Occipital lobe (tissue), 2 donors: ENCODE measurements around the gene RSRC2. TPM values are rescaled to one million over a fixed set of nuclear protein-coding genes. Genes with fewer than 3 reads are reported as not detected.
A peak's percentile ranks its signal among the peaks of the same experiment; 100 is the strongest.
"Not testable (repeated sequence)": the region's sequence is repeated elsewhere in the genome, so short reads cannot be mapped to it uniquely, and the experiment has no call there.

Source experiments
- DNase-seq: peaks from one replicate; lab custom pipeline; 2025; lab: John Stamatoyannopoulos, UW
- total RNA-seq: library from RNA; depleted of rRNA; stranded (reverse); fragments of >200 nt; gene quantifications from one replicate; pipeline ENCODE4 v1.2.3, GENCODE V29; 2014

The RSRC2 gene
- total RNA-seq, 1 donor from 2014 or later = 77.7 TPM

DNA sequence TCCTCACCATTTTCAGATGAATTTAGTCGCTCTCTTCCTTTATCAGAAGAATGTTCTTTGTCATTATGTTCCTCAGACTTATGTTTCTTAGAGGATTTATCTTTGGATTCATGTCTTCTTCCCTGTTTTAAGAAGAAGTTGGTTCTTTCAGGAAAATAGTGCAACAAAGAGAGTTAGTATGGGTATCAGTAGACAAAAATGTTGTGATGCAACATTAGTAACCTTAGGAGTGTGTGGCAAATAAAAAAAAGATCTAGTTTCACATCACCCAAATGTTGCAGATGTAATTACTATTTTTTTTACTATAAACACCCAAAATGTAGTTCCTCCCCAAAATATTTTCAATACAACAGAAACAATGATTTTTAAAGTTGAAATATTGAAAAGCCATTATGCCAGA is 7.8 kb downstream of the RSRC2 start:
- DNase-seq = no peak

- no peak for DNase-seq
Observed at GRCh38 chr12:122517877-122518276, 8.9 kb downstream of the RSRC2 start.

DNA sequence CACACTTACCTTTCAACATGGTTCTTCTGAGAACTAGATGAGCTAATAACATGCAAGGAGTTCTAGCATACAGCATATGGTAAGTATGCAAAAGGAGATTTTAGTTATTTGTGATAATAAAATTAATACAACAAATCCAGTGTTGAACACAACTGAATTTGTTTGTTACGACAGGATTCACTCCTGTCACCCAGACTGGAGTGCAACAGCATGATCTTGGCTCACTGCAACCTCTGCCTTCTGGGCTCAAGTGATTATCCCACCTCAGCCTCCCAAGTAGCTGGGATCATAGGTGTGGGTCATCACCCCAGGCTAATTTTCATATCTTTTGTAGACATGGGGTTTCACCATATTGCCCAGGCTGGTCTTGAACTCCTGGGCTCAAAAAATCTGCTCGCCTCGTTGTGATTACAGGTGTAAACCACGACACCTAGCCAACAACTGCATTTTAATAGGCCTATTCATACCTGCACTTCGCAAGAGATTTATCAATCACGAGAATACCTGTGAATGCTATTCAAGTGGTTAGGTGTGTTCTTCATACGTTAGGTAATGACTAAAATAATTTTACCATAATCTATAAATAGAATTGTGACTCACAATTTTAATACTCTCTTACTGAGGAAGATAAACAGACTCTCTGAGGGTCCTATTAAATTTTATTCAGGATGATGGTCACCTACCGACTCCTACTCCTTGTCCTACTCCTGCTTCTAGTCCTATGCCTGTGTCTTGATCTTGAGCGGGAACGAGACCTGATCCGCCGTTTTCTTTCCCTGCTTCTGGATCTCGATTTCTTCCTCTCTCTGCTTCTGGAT is 10.0 kb downstream of the RSRC2 start:
- no peak for DNase-seq

GRCh38 chr12:122515275-122515674 is 11.5 kb downstream of the RSRC2 start:
- no peak for DNase-seq

DNA sequence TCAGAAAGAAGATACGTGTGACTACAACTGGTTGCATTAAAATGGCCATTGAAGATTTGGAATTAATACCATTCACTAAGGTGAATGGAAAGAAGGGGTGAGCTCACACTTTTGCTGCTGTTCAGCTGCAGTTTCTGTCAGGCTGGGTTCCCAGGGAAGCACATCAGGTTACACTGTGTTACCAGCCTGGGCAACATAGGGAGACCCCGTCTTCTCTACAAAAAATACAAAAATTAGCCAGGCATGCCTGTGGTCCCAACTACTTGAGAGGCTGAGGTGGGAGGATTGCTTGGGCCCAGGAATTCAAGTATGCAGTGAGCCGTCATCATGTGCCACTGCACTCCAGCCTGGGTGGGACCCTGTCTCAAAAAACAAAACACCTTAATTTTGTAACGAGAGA is 13.1 kb downstream of the RSRC2 start:
- DNase-seq = no peak

- DNase-seq = not testable (repeated sequence)
Observed at GRCh38 chr12:122513028-122513427, 13.7 kb downstream of the RSRC2 start.

DNA sequence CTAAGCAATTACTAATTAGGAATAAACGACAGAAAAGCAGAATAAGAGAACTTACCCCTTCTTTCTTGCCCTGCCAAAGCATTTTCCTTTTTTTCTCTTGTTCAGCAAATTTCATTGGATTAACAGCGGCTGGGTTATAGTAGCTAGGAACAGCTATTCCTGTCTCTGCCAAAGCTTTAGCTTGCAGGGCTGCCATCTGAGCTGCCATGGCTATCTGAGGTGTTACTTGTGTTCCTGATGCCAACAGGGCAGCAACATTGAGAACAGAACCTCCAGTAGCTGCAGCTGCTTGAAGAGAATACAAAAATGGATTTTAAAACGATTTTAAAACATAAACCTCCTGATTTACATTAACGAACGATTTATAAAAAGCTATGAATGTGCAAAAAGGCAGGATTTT is 18.6 kb downstream of the RSRC2 start:
- no peak for DNase-seq

GRCh38 chr12:122506393-122506938 is 20.3 kb downstream of the RSRC2 start:
- DNase-seq = no peak

DNA sequence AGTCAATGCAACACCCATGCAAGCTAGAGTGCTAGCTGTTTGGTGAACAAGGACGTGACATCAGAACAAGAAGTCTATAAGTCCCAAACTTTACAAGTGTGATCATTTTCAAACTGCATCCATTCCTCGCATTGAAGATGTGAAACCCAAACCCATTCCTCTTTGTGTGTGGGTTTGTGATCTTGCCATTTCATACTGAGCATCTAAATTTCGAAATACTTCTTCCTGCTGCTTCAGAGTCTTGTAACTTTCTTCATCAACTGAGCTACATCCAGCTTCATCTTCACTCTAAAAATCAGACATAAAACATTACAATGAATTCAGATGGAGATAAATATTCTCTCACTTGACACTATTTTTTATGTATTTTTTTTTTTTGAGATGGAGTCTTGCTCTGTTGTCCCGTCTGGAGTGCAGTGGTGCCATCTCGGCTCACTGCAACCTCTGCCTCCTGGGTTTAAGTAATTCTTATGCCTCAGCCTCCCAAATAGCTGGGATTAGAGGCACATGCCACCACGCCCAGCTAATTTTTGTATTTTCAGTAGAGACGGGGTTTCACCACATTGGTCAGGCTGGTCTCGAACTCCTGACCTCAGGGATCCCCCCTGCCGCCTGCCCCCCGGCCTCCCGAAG is 21.2 kb downstream of the RSRC2 start:
- no peak for DNase-seq

DNA sequence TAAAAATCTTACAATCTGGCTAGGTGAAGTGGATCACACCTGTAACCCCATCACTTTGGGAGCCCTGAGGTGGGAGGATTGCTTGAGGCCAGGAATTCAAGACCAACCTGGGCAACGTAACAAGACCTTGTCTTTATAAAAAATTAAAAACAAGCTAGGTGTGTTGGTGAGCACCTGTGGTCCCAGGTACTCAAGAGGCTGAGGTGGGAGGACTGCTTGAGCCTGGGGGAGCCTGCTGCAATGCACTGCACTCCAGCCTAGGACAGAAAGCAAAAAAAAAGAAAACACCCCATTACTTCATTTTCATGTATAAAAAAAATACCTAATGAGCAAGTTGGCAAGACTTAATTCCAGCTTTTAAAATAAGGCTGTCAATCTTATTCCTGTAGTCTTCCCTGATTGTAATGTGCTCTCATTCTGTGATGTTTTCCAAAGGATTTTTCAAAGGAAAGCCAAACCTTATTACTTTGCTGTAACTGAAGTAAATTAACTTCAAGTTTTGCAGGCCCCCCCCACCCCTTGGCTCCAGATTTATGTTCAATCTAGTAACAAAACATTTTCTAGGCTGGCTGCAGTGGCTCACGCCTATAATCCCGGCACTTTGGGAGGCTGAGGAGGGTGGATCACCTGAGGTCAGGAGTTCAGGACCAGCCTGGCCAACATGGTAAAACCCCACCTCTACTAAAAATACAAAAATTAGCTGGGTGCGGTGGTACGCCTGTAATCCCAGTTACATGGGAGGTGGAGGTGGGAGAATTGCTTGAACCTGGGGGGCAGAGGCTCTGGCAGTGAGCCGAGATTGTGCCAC is 22.7 kb downstream of the RSRC2 start:
- no peak for DNase-seq

GRCh38 chr12:122503147-122503751 is 23.5 kb downstream of the RSRC2 start:
- no peak for DNase-seq

DNA sequence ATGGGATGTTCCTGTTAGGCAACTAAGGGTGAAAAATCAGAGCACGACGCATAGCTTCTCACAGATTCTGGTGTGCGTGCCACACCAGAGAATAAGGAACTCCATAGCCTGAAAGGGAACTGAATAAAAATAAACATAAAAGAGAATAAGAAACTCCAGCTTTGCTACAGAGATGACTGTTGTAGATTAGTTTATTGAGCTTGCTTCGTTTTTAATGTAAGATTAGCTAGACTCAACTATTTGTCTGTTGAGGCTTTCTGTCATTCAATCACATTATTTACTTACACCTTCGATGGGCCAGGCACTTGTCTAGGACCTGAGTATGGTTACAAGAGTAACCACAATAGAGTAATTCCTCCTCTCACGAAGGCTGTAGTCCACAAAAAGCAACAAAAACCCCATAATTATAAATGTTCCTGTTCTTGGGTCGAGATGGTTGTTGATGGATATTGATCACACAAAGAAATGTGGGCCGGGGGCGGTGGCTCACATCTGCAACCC is 25.2 kb downstream of the RSRC2 start:
- no peak for DNase-seq

DNA sequence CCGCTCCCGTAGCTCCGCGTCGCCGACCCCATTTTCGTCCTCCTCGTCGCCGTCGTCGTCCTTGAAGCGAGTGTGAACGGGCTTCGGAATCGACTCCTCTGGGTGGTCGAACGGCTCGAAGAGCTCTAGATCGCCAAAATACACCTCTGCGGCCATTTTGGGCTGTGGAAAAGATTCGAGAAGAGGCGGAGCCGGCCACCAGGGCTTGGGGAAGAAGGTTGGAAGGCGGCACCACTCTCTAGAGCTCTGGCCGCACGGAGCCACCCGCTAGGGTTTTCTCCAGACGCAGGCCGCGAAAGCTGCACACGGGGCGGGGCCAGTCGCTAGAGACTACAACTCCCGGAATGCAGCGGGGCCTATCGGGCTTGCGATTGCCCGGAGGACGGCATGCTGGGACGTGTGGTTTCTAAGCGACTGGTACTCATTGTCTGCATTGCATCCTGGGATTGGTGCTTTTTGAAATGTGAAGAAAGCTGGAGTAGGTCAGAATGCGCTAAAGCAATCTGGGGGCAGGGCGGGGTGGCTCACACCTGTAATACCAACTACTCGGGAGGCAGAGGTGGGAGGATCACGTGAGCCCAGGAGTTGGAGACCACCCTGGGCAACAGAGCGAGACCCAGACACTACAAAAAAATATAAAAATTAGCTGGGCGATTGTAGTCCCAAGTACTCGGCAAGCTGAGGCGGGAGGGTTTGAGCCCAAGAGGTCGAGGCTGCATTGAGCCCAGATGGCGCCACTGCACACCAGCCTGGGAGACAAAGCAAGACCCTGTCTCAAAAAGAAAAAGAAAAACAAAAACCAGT is 25.8 kb downstream of the RSRC2 start, which contains the start of gene ZCCHC8:
TSS of gene ZCCHC8 (minus strand) at position 248 of the 804 bp plus-strand sequence. CDS start at position 156, 92 bp downstream.
- peak; percentile 96 for DNase-seq

- peak; percentile 59 for DNase-seq
Observed at GRCh38 chr12:122499991-122500684, 26.6 kb downstream of the RSRC2 start.

DNA sequence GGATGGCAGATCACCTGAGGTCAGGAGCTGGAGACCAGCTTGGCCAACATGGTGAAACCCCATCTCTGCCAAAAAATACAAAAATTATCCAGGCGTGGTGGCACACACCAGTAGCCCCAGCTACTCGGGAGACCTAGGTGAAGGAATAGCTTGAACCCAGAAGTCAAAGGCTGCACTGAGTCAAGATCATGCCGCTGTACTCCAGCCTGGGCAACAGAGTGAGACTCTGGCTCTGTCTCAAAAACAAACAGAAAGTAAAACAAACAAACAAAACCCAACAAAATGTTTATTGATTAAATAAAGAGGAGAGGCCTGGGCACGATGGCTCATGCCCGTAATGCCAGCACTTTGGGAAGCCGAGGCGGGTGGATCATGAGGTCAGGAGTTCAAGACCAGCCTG is 31.5 kb downstream of the RSRC2 start:
- DNase-seq = no peak

GRCh38 chr12:122493222-122493621 is 33.5 kb downstream of the RSRC2 start:
- not testable (repeated sequence) for DNase-seq

DNA sequence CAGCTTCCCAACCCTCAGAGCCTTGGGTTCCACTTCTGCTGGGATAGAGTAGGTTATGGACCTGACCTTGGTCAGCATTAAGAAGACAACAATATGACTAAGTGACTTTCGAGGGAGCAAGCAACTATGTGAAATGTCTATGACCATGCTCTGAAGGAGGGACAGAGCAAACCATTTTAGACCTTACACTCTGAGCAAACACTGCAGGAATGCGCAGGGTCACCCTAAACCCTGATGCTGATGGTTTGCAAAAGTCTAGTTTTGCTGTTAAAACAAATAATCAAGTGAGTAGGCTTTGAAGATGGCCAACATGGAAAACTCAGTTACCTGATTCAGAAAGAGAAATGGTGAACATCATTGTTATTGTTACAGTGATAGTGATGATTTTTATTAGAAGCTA is 34.7 kb downstream of the RSRC2 start:
- no peak for DNase-seq

- DNase-seq = no peak
Observed at GRCh38 chr12:122489038-122489437, 37.7 kb downstream of the RSRC2 start.

DNA sequence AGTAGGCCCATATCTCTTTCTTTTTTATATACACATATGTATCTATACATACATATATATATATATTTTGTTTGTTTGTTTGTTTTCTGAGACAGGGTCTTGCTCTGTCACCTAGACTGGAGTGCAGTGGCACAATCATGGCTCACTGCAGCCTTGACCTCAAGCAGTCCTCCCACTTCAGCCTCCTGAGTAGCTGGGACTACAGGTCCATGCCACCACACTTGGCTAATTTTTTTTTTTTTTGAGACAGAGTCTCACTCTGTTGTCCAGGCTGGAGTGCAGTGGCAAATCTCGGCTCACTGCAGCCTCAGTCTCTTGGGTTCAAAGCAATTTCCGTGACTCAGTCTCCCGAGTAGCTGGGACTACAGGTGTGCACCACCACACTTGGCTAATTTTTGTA is 38.9 kb downstream of the RSRC2 start:
- DNase-seq = not testable (repeated sequence)
